ENCODE measurements around the gene RGS7. TPM values are rescaled to one million over a fixed set of nuclear protein-coding genes. Genes with fewer than 3 reads are reported as not detected.

Gene RGS7
- total RNA-seq, 1 experiment from 2014 or later = 1.5 TPM

- peaks cover 0 to 7% of the 10 kb centered on the region in 2 experiments; a peak in 1 of 5 replicates for H3K9me3 Mint-ChIP-seq
- H3K27ac Mint-ChIP-seq = peak overlapping the region in 1 of 3 experiments; percentile 75; a peak in 2 of 7 replicates
- H3K4me1 Mint-ChIP-seq = peaks cover 12 to 15% of the 10 kb centered on the region in 2 experiments
- Histone ChIP-seq H3K4ac (ENCODE audit: low read depth, low read length) (no peak overlapping the region), H3K18ac (ENCODE audit: insufficient read length, low read depth, low read length) (peak overlapping the region; percentile 75), H2BK12ac (ENCODE audit: insufficient read length, low read depth, low read length) (no peak overlapping the region), H2BK5ac (ENCODE audit: insufficient read length, low read length) (peak overlapping the region; percentile 38), H3K4me2 (ENCODE audit: insufficient read depth, insufficient read length, low read length) (no peak overlapping the region), H3K27me3 (ENCODE audit: insufficient read depth, low read length) (no peaks in the 10 kb centered on the region), H4K91ac (ENCODE audit: insufficient read length, low read depth, low read length) (no peak overlapping the region), H3K79me1 (ENCODE audit: insufficient read depth, low read depth, low read length, poor library complexity, severe bottlenecking) (no peaks in the 10 kb centered on the region), H3K27ac (ENCODE audit: insufficient read length, low read depth, low read length) (no peak overlapping the region), H3K23me2 (ENCODE audit: insufficient read length, low read depth, low read length, poor library complexity, severe bottlenecking) (no peaks in the 10 kb centered on the region), H2BK20ac (ENCODE audit: low read depth, low read length, poor library complexity, severe bottlenecking) (no peak overlapping the region), H3K4me1 (ENCODE audit: insufficient read depth, low read length) (peaks cover 4% of the 10 kb centered on the region; the same call in 1 of the 2 replicates), H4K20me1 (ENCODE audit: control insufficient read depth, insufficient read depth, insufficient read length) (no peaks in the 10 kb centered on the region), H2AFZ (ENCODE audit: low read length) (no peak overlapping the region), H2BK15ac (ENCODE audit: low read depth, low read length) (no peak overlapping the region), H3K56ac (ENCODE audit: insufficient read length, low read depth, low read length) (no peak overlapping the region), H3K23ac (ENCODE audit: insufficient read length, low read depth, low read length) (no peak overlapping the region), H3K9ac (ENCODE audit: extremely low read depth, insufficient read length, low read length) (peak overlapping the region; percentile 38), H4K5ac (ENCODE audit: insufficient read length, low read depth, low read length) (no peak overlapping the region), H2BK120ac (ENCODE audit: low read depth, low read length, poor library complexity, severe bottlenecking) (no peak overlapping the region), H3K14ac (ENCODE audit: insufficient read depth, low read length) (no peak overlapping the region), H3T11ph (ENCODE audit: low read length) (no peak overlapping the region), H2AK5ac (ENCODE audit: insufficient read length, low read length) (peak overlapping the region; percentile 46), H3K79me2 (ENCODE audit: insufficient read depth, low read length) (no peaks in the 10 kb centered on the region), H4K8ac (replicated peaks; ENCODE audit: insufficient read length, low read depth, low read length) (no peak overlapping the region), H3K9me3 (ENCODE audit: control insufficient read depth, low read depth, low read length) (no peaks in the 10 kb centered on the region)
- no peak for TF ChIP-seq CTCF (conservative IDR thresholded peaks at IDR 0.05)
- no peak overlapping the region for H3K4me3 Mint-ChIP-seq
- no peaks in the 10 kb centered on the region for H3K27me3 Mint-ChIP-seq (ENCODE audit: low read depth)
- WGBS (ENCODE audit: extremely low coverage, insufficient read length, low lambda C conversion rate) = no CpG with 5 or more reads among the region's 5 CpGs
- no peaks in the 10 kb centered on the region for H3K36me3 Mint-ChIP-seq (ENCODE audit: insufficient read depth in 1 of 3, low read depth in 3 of 3)
- DNase-seq = no peak
Observed at GRCh38 chr1:240765732-240766363, 591.2 kb downstream of the RGS7 start.
